Measurements from ENCODE around the gene TMEM80.
A peak's percentile ranks its signal among the peaks of the same experiment; 100 is the strongest.

TMEM80 gene

DNA sequence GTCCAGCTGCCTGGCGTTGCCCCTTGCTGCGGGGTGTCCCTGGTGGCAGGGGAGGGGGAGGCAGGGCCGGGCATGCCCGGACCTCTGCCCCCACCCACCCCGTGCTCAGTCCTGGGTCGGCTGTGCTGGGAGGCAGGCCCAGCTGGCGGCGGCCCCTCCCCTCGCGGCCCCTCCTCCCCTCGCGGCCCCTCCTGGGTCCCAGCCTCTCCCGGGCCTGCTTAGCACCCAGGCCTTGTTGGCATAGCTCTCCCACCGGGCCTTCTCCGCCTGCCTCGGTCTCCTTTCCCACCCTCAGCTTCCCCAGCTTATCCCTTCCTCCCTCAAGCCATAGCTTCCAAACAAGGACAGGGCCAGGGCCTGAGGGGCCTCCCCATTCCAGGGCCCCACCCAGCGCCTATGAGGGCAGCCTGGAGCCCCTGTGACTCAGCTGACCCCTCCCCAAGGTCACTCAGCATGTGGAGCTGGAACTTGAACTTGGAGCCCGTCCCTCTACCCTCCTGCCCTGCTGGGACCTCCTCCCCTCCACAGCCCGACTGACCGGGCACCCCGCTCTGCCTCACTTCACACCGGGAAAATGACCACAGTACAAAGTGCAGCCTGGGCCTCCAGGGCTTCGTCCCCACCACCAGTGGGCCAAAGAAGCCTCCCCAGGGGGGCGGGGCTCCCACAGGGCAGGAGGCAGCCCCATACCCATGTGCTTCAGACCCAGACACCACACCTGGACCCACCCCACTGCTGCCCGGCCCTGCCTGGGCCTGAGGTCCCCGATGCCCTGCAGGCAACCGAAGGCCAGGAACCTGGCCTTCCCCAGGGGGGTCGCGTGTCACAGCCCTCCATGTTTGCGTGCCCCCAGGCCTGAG, 11.6 kb downstream of the TMEM80 start:
- Histone ChIP-seq H3K4me1 (ENCODE audit: control insufficient read depth, insufficient read depth, low read length) (peaks cover 28% of the 10 kb centered on the region), H3K27me3 (ENCODE audit: control insufficient read depth, insufficient read depth, low read length) (no peaks in the 10 kb centered on the region), H3K4me3 (ENCODE audit: low read length) (peak overlapping the region; percentile 38), H3K9me3 (ENCODE audit: control insufficient read depth, insufficient read depth, low read length) (no peaks in the 10 kb centered on the region), H3K27ac (ENCODE audit: low read length) (no peak overlapping the region), H3K36me3 (ENCODE audit: control insufficient read depth, insufficient read depth, low read length) (no peaks in the 10 kb centered on the region; the same call in 1 of the 2 replicates)
- no CpG with 5 or more reads among the region's 30 CpGs for WGBS (ENCODE audit: insufficient coverage, insufficient read length)
- DNase-seq (ENCODE audit: low read depth, low spot score) = no peak

DNA sequence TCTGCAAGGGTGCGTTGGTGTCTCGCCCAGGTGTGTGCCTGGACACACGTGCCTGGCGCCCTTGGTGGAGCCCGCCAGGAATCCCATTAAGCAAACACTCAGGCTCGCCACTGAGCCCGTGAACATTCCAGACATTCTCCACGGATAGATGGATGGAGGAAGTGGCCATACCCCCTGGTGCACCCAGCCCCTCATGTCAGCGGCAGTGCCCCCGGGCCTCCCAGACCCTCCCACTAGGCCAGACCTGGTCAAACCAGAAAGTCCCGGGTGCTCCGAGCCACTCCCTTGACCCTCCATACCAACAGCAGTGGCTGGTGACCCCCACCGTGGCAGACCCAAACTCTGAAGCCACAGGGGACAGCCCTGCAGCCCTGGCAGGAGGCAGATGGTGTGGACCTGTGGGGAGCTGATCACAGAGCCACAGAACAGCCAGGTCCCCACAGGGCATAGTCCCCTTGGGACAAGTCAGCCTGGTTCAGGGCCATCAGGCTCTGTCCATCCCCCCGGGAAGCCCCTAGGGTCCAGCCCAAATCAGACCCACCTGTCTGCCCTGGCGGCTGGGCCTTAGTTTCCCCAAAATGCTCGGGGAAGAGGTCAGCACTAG, 12.3 kb downstream of the TMEM80 start:
- no peaks in the 10 kb centered on the region; the same call in 1 of the 2 replicates for H3K36me3 ChIP-seq (ENCODE audit: control insufficient read depth, insufficient read depth, low read length)
- no peak overlapping the region for H3K27ac ChIP-seq (ENCODE audit: low read length)
- H3K27me3 ChIP-seq (ENCODE audit: control insufficient read depth, insufficient read depth, low read length) = no peaks in the 10 kb centered on the region
- DNase-seq (ENCODE audit: low read depth, low spot score) = no peak
- H3K4me1 ChIP-seq (ENCODE audit: control insufficient read depth, insufficient read depth, low read length) = peaks cover 28% of the 10 kb centered on the region
- H3K4me3 ChIP-seq (ENCODE audit: low read length) = no peak overlapping the region
- no peaks in the 10 kb centered on the region for H3K9me3 ChIP-seq (ENCODE audit: control insufficient read depth, insufficient read depth, low read length)
- no CpG with 5 or more reads among the region's 16 CpGs for WGBS (ENCODE audit: insufficient coverage, insufficient read length)

DNA sequence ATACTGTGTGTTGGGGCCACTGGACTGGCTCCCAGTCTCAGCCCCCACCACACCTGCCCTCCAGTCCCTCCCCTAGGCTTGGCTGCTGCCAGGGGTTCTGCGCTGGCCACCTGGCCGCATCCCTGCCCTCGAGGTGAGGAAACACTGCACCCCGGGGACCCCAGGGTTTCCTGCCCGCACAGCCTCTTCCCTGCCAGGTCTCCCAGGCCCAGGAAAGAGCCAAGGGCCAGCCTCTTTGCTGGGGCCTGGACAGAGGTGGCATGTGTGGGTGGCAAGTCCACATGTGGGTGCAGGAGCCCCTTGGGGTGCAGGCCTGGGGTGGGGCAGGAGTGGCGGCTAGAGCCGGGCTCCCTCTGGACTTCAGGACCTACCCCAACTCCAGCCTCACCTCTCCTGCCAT, 12.9 kb downstream of the TMEM80 start:
- Histone ChIP-seq H3K9me3 (ENCODE audit: control insufficient read depth, insufficient read depth, low read length) (no peaks in the 10 kb centered on the region), H3K27me3 (ENCODE audit: control insufficient read depth, insufficient read depth, low read length) (no peaks in the 10 kb centered on the region), H3K27ac (ENCODE audit: low read length) (no peak overlapping the region), H3K36me3 (ENCODE audit: control insufficient read depth, insufficient read depth, low read length) (no peaks in the 10 kb centered on the region; the same call in 1 of the 2 replicates), H3K4me3 (ENCODE audit: low read length) (no peak overlapping the region), H3K4me1 (ENCODE audit: control insufficient read depth, insufficient read depth, low read length) (peaks cover 28% of the 10 kb centered on the region)
- DNase-seq (ENCODE audit: low read depth, low spot score) = no peak
- no CpG with 5 or more reads among the region's 7 CpGs for WGBS (ENCODE audit: insufficient coverage, insufficient read length)

DNA sequence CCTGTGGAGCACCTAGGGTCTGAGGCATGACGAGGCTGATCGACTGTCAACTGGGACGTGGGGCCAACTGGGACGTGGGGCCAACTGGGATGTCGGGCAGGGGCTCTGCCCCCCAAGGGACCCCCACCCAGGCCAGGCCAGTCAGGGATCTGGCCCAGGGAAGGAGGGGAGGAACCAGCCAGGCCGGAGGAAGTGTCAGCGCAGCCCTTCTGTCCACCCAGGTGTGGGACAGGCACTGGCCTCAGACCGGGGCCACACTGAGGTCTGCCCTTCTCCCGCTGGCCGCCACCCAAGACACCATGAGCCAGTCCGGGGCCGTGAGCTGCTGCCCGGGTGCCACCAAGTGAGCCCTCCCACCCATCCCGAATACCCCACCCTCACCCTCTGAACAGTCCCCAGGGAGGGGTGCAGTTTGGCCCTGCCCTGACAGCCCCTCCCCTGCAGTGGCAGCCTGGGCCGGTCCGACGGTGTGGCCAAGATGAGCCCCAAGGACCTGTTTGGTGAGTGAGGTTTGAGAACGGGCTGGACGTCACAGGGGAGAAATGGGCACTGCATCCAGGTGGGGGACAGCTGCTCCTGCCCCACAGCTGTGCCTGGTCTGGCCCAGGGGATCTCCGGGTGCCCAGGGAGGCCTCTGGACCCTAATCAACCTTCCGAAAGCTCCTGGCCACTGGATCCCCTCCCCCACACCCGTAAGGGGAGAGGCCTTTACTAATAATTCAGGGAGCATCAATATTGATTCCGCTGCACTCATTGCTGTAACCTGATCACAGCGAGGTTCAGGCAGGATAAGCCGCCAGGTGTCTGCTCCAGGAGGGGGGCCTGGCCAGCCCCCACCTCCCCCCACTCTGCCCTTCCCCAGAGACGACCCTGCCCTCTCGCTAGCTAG, 13.7 kb downstream of the TMEM80 start:
- H3K4me3 ChIP-seq (ENCODE audit: low read length) = no peak overlapping the region
- no peak for DNase-seq (ENCODE audit: low read depth, low spot score)
- peaks cover 28% of the 10 kb centered on the region for H3K4me1 ChIP-seq (ENCODE audit: control insufficient read depth, insufficient read depth, low read length)
- no peak overlapping the region for H3K27ac ChIP-seq (ENCODE audit: low read length)
- no CpG with 5 or more reads among the region's 27 CpGs for WGBS (ENCODE audit: insufficient coverage, insufficient read length)
- H3K36me3 ChIP-seq (ENCODE audit: control insufficient read depth, insufficient read depth, low read length) = no peaks in the 10 kb centered on the region; the same call in 1 of the 2 replicates
- no peaks in the 10 kb centered on the region for H3K9me3 ChIP-seq (ENCODE audit: control insufficient read depth, insufficient read depth, low read length)
- no peaks in the 10 kb centered on the region for H3K27me3 ChIP-seq (ENCODE audit: control insufficient read depth, insufficient read depth, low read length)

DNA sequence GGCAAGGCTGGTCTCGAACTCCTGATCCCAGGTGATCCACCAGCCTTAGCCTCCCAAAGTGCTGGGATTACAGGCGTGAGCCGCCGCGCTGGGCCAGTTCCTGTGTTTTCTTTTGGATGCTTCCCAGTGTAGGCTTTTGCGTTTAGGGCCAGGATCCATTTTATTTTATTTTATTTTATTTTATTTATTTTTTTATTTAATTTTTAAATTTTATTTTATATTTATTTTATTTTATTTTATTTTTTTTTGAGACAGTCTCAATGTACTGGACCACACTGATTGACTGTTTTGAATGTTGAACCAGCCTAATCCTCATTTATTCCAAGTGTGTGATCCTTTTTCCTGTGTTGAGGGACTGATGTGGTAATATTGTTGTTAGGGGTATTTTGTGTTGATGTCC, 18.8 kb downstream of the TMEM80 start:
- WGBS (ENCODE audit: insufficient coverage, insufficient read length) = no CpG with 5 or more reads among the region's 6 CpGs
- Histone ChIP-seq H3K36me3 (ENCODE audit: control insufficient read depth, insufficient read depth, low read length) (no peaks in the 10 kb centered on the region), H3K9me3 (ENCODE audit: control insufficient read depth, insufficient read depth, low read length) (no peaks in the 10 kb centered on the region), H3K4me3 (ENCODE audit: low read length) (no peak overlapping the region), H3K27ac (ENCODE audit: low read length) (no peak overlapping the region), H3K4me1 (ENCODE audit: control insufficient read depth, insufficient read depth, low read length) (peaks cover 4% of the 10 kb centered on the region), H3K27me3 (ENCODE audit: control insufficient read depth, insufficient read depth, low read length) (no peaks in the 10 kb centered on the region)
- no peak for DNase-seq (ENCODE audit: low read depth, low spot score)

DNA sequence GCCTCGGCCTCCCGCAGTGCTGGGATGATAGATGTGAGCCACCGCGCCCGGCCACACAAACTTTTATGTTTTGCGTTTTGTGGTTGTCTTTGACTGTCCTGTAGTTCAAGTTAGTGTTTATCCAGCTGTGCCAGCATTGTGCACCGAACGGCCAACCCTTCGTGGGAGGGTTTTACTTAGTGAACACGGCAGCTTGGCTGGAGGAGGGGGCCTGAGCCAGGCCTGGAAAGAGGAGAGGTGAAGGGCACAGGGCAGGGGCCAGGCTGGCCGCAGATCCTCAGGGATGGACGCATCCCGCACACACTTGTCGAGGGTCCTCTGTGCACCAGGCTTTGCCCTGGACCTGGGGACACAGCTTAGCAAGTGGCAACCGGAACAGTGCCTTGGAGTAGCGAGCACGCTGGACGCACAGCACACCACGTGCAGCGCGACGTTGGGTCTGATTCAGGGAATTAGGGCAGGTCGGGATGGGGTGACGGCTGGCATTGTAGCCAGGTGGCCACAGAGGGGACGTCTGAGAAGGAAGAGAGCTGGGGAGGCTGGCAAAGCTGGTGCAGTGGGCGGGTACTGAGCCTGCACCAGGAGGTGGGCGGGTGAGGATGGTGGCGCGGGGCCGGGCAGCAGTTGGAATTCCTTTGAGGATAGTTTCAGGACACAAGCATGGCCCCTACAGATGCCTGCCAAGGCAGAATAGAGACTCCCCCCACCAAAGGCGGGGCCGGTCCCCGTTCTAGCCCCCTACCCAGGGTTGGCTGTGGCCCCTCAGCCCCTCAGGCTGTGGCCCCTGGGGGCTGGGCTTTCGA, 23.8 kb downstream of the TMEM80 start:
- Histone ChIP-seq H3K9me3 (ENCODE audit: control insufficient read depth, insufficient read depth, low read length) (no peaks in the 10 kb centered on the region), H3K27ac (ENCODE audit: low read length) (no peak overlapping the region), H3K36me3 (ENCODE audit: control insufficient read depth, insufficient read depth, low read length) (no peaks in the 10 kb centered on the region), H3K27me3 (ENCODE audit: control insufficient read depth, insufficient read depth, low read length) (no peaks in the 10 kb centered on the region), H3K4me1 (ENCODE audit: control insufficient read depth, insufficient read depth, low read length) (peaks cover 2% of the 10 kb centered on the region; the same call in 1 of the 2 replicates), H3K4me3 (ENCODE audit: low read length) (no peak overlapping the region)
- WGBS (ENCODE audit: insufficient coverage, insufficient read length) = no CpG with 5 or more reads among the region's 34 CpGs
- DNase-seq (ENCODE audit: low read depth, low spot score) = no peak

DNA sequence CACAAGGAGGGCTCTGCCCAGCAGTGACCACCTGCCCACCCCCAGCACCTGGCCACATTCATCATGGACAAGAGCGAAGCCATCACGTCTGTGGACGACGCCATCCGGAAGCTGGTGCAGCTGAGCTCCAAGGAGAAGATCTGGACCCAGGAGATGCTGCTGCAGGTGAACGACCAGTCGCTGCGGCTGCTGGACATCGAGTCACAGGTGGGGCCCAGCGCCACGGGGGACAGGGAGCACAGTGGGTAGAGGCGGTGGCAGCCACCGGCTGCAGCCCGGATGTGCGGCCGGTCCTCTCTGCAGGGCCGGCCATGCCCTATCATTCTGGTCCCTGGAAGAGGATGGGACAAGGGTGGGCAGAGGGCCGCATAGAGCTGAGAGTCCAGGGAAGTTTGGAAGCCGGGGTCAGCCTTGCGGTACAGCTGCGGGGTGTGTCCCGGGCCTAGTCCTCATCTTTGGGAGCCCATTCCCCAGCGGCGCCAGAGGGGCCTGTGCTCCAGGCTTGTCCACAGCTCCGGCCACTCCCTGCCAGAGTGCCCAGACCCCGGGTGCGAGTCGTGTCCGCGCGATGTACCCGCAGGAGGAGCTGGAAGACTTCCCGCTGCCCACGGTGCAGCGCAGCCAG, 24.5 kb downstream of the TMEM80 start:
- H3K9me3 ChIP-seq (ENCODE audit: control insufficient read depth, insufficient read depth, low read length) = no peaks in the 10 kb centered on the region
- no peak overlapping the region for H3K27ac ChIP-seq (ENCODE audit: low read length)
- H3K4me1 ChIP-seq (ENCODE audit: control insufficient read depth, insufficient read depth, low read length) = peaks cover 2% of the 10 kb centered on the region; the same call in 1 of the 2 replicates
- DNase-seq (ENCODE audit: low read depth, low spot score) = no peak
- peak overlapping the region; percentile 1; the same call in 1 of the 2 replicates for H3K4me3 ChIP-seq (ENCODE audit: low read length)
- no peaks in the 10 kb centered on the region for H3K36me3 ChIP-seq (ENCODE audit: control insufficient read depth, insufficient read depth, low read length)
- no peaks in the 10 kb centered on the region for H3K27me3 ChIP-seq (ENCODE audit: control insufficient read depth, insufficient read depth, low read length)
- WGBS (ENCODE audit: insufficient coverage, insufficient read length) = no CpG with 5 or more reads among the region's 35 CpGs

DNA sequence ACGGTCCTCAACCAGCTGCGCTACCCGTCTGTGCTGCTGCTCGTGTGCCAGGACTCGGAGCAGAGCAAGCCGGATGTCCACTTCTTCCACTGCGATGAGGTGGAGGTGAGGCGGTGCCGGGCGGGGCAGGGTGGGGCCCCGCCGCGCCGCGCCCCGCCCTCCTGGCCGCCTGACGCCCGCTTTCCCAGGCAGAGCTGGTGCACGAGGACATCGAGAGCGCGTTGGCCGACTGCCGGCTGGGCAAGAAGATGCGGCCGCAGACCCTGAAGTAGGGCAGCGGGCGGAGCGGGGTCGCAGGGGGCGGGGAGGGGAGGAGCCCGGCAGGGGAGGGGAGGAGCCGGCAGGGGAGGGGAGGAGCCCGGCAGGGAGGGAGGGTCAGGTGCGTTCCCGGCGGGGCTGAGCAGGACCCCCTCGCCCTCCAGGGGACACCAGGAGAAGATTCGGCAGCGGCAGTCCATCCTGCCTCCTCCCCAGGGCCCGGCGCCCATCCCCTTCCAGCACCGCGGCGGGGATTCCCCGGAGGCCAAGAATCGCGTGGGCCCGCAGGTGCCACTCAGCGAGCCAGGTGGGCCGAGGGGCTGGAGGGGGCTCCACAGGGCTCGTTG, 25.1 kb downstream of the TMEM80 start:
- no CpG with 5 or more reads among the region's 53 CpGs for WGBS (ENCODE audit: insufficient coverage, insufficient read length)
- Histone ChIP-seq H3K9me3 (ENCODE audit: control insufficient read depth, insufficient read depth, low read length) (no peaks in the 10 kb centered on the region), H3K27me3 (ENCODE audit: control insufficient read depth, insufficient read depth, low read length) (no peaks in the 10 kb centered on the region), H3K27ac (ENCODE audit: low read length) (no peak overlapping the region), H3K36me3 (ENCODE audit: control insufficient read depth, insufficient read depth, low read length) (no peaks in the 10 kb centered on the region), H3K4me3 (ENCODE audit: low read length) (peak overlapping the region; percentile 1; the same call in 1 of the 2 replicates), H3K4me1 (ENCODE audit: control insufficient read depth, insufficient read depth, low read length) (peaks cover 2% of the 10 kb centered on the region; the same call in 1 of the 2 replicates)
- DNase-seq (ENCODE audit: low read depth, low spot score) = no peak

DNA sequence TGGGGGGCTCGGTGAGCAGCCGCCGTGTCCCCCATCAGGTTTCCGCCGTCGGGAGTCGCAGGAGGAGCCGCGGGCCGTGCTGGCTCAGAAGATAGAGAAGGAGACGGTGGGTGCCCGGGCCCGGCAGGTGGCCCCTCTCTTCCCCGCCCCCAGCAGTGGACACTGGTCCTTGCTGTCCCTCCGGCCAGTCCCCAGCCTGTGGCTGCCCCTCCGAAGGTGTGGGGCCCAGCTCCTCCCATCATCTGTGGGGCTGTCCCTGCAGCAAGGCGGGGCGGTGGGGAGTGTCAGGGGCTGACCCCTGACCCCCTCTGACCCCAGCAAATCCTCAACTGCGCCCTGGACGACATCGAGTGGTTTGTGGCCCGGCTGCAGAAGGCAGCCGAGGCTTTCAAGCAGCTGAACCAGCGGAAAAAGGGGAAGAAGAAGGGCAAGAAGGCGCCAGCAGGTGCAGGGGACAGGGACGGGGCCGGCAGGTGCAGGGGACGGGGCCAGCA, 25.7 kb downstream of the TMEM80 start:
- Histone ChIP-seq H3K9me3 (ENCODE audit: control insufficient read depth, insufficient read depth, low read length) (no peaks in the 10 kb centered on the region), H3K27me3 (ENCODE audit: control insufficient read depth, insufficient read depth, low read length) (no peaks in the 10 kb centered on the region), H3K27ac (ENCODE audit: low read length) (no peak overlapping the region), H3K4me1 (ENCODE audit: control insufficient read depth, insufficient read depth, low read length) (peaks cover 2% of the 10 kb centered on the region; the same call in 1 of the 2 replicates), H3K4me3 (ENCODE audit: low read length) (no peak overlapping the region), H3K36me3 (ENCODE audit: control insufficient read depth, insufficient read depth, low read length) (no peaks in the 10 kb centered on the region)
- no CpG with 5 or more reads among the region's 28 CpGs for WGBS (ENCODE audit: insufficient coverage, insufficient read length)
- DNase-seq (ENCODE audit: low read depth, low spot score) = no peak

All from iPS DF 6.9 (cell line).